Activated CD8-positive, alpha-beta T cell treated with anti-CD3 and anti-CD28 coated beads for 36 hours (primary cell): ENCODE measurements around the gene NOB1. TPM values are rescaled to one million over a fixed set of nuclear protein-coding genes. Genes with fewer than 3 reads are reported as not detected.

ENCODE experiments used
- ATAC-seq: fragments of 200-7000 bp; cut with Tn5 transposase; one replicate; pipeline ENCODE4 v1.10.0; 2021; ENCODE audit warnings: mild to moderate bottlenecking, moderate library complexity
- CTCF ChIA-PET: fragments of 350-600 bp; sonication (Branson Sonifier 250); formaldehyde crosslinking; loops from one replicate; lab custom pipeline; 2021; ENCODE audit warnings: antibody characterized with exemption; lab: Charles Lee
- POLR2A ChIA-PET: fragments of 350-600 bp; sonication (Branson Sonifier 250); formaldehyde crosslinking; loops from one replicate; lab custom pipeline; 2021; ENCODE audit warnings: antibody characterized with exemption; lab: Charles Lee
- DNase-seq: peaks from one replicate; pipeline ENCODE4 v3.0.0-alpha.2; 2020
- H3K27ac Mint-ChIP-seq: one replicate; pipeline ENCODE4 v1.8.0; 2021; ENCODE audit warnings: mild to moderate bottlenecking, mixed read lengths
- H3K27me3 Mint-ChIP-seq: one replicate; pipeline ENCODE4 v1.8.0; 2021; ENCODE audit warnings: mixed read lengths
- H3K36me3 Mint-ChIP-seq: one replicate; pipeline ENCODE4 v1.8.0; 2021; ENCODE audit warnings: low read depth, mixed read lengths
- H3K4me1 Mint-ChIP-seq: one replicate; pipeline ENCODE4 v1.8.0; 2021; ENCODE audit warnings: low read depth, mixed read lengths
- H3K4me3 Mint-ChIP-seq: one replicate; pipeline ENCODE4 v1.8.0; 2021; ENCODE audit warnings: mild to moderate bottlenecking, moderate library complexity, mixed read lengths
- H3K9me3 Mint-ChIP-seq: one replicate; pipeline ENCODE4 v1.8.0; 2021; ENCODE audit warnings: mixed read lengths
- CTCF ChIP-seq: fragments of 200-600 bp; IDR thresholded peaks from one replicate; pipeline ENCODE4 v1.8.0; 2022; ENCODE audit warnings: antibody characterized with exemption, mild to moderate bottlenecking
- intact Hi-C: fragments of 100-400 bp; cut with micrococcal nuclease; formaldehyde crosslinking; loops from one replicate; pipeline ENCODE4 v1.10.0; 2022
- total RNA-seq, 2 experiments: library from RNA; stranded (reverse); gene quantifications; one replicate each; pipeline ENCODE4 v1.2.3, GENCODE V29; 2021

Gene NOB1
- total RNA-seq, 2 experiments from 2014 or later: 139 to 146 TPM

DNA sequence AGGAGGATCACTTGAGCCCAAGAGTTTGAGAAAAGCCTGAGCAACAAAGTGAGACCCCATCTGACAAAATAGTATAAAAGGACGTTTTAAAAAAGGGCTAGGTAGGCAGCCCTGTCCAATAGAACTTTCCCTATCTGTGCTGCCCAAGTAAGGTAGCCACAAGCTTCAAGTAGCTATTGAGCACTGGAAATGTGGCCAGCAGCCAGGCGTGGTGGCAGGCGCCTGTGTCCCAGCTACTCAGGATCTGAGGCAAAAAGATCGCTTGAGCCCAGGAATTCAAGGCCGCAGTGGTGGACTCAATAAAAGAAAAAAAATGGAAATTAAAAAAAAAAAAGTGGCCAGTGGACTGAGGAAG is 26.8 kb downstream of the NOB1 start:
- Mint-ChIP-seq H3K27ac (peak overlapping the region; percentile 97), H3K36me3 (no peaks in the 10 kb centered on the region)
- ATAC-seq: no peak

DNA sequence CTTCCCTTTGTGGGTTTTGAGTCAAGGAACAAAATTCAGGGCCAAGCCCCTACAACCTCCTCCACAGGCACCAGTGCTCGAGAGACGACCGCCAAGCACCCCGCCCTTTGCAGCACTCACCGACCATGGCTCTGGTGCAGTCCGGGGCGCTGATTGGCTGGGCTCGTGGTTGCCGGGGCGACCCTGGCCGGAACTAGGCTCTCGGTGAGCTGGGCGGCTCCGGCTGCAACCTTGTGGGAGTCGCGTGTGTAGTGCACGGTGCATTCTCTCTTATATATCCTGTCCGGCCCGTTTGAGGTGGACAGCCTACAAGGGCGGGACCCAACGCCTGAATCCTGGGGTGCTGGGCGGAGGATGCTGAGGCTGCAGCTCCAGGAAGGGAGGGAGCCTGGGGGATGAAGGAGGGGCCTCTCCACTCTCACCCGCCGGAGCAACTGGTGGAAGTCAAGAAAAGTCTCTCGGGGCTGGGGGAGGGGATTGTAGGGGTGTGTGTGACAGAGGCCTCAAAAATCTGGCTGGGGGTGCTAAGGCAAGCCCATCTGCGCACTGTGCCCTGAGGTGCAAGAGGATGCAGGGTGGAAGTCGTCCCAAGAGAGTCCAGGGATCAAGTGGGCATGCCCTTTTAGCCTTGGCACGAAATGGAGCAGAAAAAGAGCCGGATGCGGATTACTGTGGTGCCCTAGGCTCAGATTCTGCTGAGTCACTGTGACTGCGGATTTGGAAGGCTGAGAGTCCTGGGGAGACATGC is 28.2 kb downstream of the NOB1 start, which contains the start of gene NQO1:
Gene NQO1 (minus strand): TSS at position 248 of the 748 bp plus-strand sequence. CDS start 121 bp downstream, at position 127.
- Mint-ChIP-seq H3K4me3 (peak within 1 kb of the TSS; percentile 98), H3K27me3 (no peaks in the 10 kb centered on the region), H3K36me3 (no peaks in the 10 kb centered on the region), H3K27ac (peak within 1 kb of the TSS; percentile 97), H3K9me3 (no peaks in the 10 kb centered on the region), H3K4me1 (peaks cover 22% of the 10 kb centered on the region)
- CTCF ChIA-PET: interaction anchor here (3.4 to 4.8 kb wide), 2 partner anchors 17 to 28 kb away, joined by 28 to 31 read pairs; partner anchors contain the start of gene NOB1
- POLR2A ChIA-PET: interaction anchor here (0.6 to 4.7 kb wide), 8 partner anchors 9 to 562 kb away, joined by 3 to 20 read pairs (median 4); partner anchors contain the start of genes NOB1 and WWP2
- TF ChIP-seq CTCF: no peak
- ATAC-seq: peak; percentile 99
- DNase-seq: peak; percentile 96
- intact Hi-C loops: no loop called here

More for the DNA sequence above, 26.8 kb downstream of the NOB1 start:
- intact Hi-C loops: no loop called here
- TF ChIP-seq CTCF: no peak
- peak overlapping the region; percentile 98 for H3K4me3 Mint-ChIP-seq
- H3K27me3 Mint-ChIP-seq: no peaks in the 10 kb centered on the region
- no peaks in the 10 kb centered on the region for H3K9me3 Mint-ChIP-seq
- ChIA-PET POLR2A (interaction anchor here (1.0 to 4.7 kb wide), 3 partner anchors 10 to 27 kb away, joined by 6 to 20 read pairs (median 6); partner anchors contain the start of gene NOB1), CTCF (interaction anchor here (0.6 to 4.8 kb wide), 5 partner anchors 9 to 69 kb away, joined by 3 to 31 read pairs (median 5); partner anchors contain the start of gene NOB1)
- no peak for DNase-seq
- peaks cover 22% of the 10 kb centered on the region for H3K4me1 Mint-ChIP-seq

GRCh38 chr16:69725480-69726312 is 29.0 kb downstream of the NOB1 start:
- ChIA-PET CTCF (interaction anchor here (3.4 to 4.8 kb wide), 2 partner anchors 16 to 29 kb away, joined by 28 to 31 read pairs; partner anchors contain the start of gene NOB1), POLR2A (interaction anchor here (0.6 to 4.7 kb wide), 9 partner anchors 8 to 563 kb away, joined by 3 to 20 read pairs (median 5); partner anchors contain the start of genes NOB1 and WWP2)
- peaks cover 22% of the 10 kb centered on the region for H3K4me1 Mint-ChIP-seq
- H3K9me3 Mint-ChIP-seq: no peaks in the 10 kb centered on the region
- no peaks in the 10 kb centered on the region for H3K36me3 Mint-ChIP-seq
- peak overlapping the region; percentile 97 for H3K27ac Mint-ChIP-seq
- intact Hi-C loops: no loop called here
- no peaks in the 10 kb centered on the region for H3K27me3 Mint-ChIP-seq
- peak overlapping the region; percentile 98 for H3K4me3 Mint-ChIP-seq
- no peak for ATAC-seq
- DNase-seq: no peak
- TF ChIP-seq CTCF: no peak

- CTCF ChIA-PET: interaction anchor here (1.0 to 4.8 kb wide), 3 partner anchors 10 to 30 kb away, joined by 3 to 31 read pairs (median 28); partner anchors contain the start of gene NOB1
- TF ChIP-seq CTCF: no peak
- peak overlapping the region; percentile 98 for H3K4me3 Mint-ChIP-seq
- intact Hi-C loops: no loop called here
- no peak for DNase-seq
- H3K4me1 Mint-ChIP-seq: peaks cover 22% of the 10 kb centered on the region
- H3K36me3 Mint-ChIP-seq: no peaks in the 10 kb centered on the region
- H3K27me3 Mint-ChIP-seq: no peaks in the 10 kb centered on the region
- peak overlapping the region; percentile 13 for H3K27ac Mint-ChIP-seq
- no peaks in the 10 kb centered on the region for H3K9me3 Mint-ChIP-seq
- POLR2A ChIA-PET: interaction anchor here (0.5 to 1.8 kb wide), 3 partner anchors 24 to 402 kb away, joined by 3 to 9 read pairs (median 5); partner anchors contain the start of gene NOB1
- ATAC-seq: no peak
These were observed 29.7 kb downstream of the NOB1 start for GRCh38 chr16:69724981-69725479.
